ENCODE results near the gene TLE3.
A peak's percentile ranks its signal among the peaks of the same experiment; 100 is the strongest.

TLE3 gene

DNA sequence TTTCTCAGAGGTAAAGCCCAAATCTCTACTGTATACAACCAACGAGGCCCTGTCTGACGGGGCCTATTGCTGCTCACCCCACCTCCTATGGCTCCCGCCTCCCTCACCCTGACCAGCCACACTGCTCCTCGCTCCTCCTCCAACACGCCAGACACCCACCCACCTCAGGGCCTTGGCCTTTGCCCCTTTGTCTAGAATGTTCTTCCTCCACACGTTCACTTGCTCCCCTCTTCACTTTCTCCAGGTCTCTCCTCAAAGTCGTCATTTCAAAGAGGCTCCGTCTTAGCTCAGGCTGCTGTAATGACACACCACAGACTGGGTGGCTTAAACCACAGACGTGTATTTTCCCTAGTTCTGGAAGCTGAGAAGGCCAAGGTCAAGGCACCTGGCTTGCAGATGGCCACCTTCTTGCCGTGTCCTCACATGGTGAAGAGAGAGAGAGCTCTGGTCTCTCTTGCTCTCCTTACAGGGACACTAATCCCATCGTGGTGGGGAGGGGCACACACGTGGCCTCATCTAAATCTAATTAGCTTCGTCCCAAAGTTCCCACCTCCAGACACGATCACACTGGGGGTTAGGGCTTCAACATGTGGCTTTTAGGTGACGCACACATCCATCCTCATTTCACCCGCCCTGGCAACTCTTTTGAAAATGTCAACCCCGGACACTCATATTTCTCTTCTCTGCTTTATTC is 98.2 kb downstream of the TLE3 start:
- DNase-seq = no peak

DNA sequence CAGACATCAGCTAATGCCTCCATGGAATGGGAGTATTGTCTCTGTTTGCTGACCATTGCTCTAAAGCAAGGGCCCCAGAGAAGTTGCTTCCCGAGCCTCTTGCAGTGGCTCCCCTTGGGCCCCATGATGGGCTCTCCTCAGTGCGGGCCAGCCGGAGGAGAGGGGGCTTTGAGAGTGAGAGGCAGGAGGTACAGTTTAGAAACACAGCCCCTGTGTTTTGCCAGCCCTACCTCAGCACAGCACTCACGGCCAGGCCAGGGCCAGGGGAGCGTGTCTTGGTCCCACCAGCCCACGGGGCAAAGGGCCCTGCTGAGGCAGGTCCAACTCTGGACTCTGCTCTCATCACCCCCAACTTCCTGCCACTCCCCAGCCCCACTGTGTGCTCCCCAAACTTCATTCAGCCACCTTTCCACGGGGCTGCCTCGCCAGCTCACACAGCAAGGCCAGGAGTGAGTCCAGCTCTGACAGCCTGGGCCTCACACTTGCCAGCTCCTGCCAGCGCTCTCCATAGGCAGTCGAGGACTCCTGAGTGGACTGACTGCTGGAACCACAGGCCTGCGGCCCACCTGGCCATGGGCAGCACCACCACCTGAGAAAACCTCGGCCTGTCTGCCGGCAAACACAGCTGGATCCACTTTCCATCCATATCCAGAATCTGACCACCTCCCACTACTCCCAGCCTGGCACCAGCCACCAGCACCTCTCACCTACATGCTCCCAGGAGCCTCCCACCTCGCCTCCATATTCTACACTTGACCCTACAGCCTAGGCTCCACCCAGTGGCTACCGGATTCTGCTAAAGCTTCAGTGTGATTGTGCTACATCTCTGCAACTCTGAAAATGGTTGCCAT is 99.0 kb downstream of the TLE3 start:
- no peak for DNase-seq

DNA sequence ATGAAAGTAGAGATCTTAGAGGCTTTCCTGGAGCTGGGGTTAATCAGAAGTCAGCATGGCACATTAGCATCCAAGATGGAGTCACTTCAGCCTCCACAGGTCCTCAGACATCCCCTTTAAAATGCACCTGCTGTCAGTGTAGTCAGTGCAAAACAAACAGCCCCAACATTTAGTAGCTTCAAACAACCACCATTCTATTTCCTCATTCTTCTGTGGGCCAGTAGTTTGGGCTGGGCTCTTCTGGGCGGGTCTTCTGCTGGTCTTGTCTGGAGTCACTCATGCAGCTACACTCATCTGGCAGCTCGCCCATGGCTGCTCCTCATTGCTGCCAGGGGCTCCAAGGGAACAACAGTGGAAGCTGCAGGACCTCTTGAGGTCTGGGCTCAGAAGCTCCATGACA is 99.9 kb downstream of the TLE3 start:
- peak; percentile 26 for DNase-seq

All from CD4-positive, alpha-beta T cell treated with Interleukin-15 for 1 hour (primary cell).